Measurements from ENCODE around the gene SLC25A26.

Gene SLC25A26

GRCh38 chr3:66399529-66400232, 178.9 kb downstream of the SLC25A26 start:
- DNase-seq: no peak

- no peak for DNase-seq
These were observed 179.8 kb downstream of the SLC25A26 start for GRCh38 chr3:66400411-66401156.

GRCh38 chr3:66401157-66401550, 180.4 kb downstream of the SLC25A26 start:
- DNase-seq: no peak

- no peak for DNase-seq
These were observed 181.1 kb downstream of the SLC25A26 start for GRCh38 chr3:66401675-66402491.

- DNase-seq: no peak
These were observed 181.9 kb downstream of the SLC25A26 start for GRCh38 chr3:66402596-66403290.

GRCh38 chr3:66403323-66403990, 182.7 kb downstream of the SLC25A26 start:
- no peak for DNase-seq

- DNase-seq: no peak
These were observed 183.4 kb downstream of the SLC25A26 start for GRCh38 chr3:66404197-66404596.

GRCh38 chr3:66404903-66405700, 184.3 kb downstream of the SLC25A26 start:
- DNase-seq: no peak

- no peak for DNase-seq
These were observed 184.9 kb downstream of the SLC25A26 start for GRCh38 chr3:66405701-66406091.

- DNase-seq: no peak
These were observed 185.4 kb downstream of the SLC25A26 start for GRCh38 chr3:66406163-66406562.

- no peak for DNase-seq
These were observed 186.2 kb downstream of the SLC25A26 start for GRCh38 chr3:66406831-66407610.

GRCh38 chr3:66407611-66408218, 186.9 kb downstream of the SLC25A26 start:
- no peak for DNase-seq

- DNase-seq: no peak
These were observed 189.3 kb downstream of the SLC25A26 start for GRCh38 chr3:66409771-66410754.

- DNase-seq: no peak
These were observed 190.2 kb downstream of the SLC25A26 start for GRCh38 chr3:66410976-66411375.

GRCh38 chr3:66411474-66411873, 190.7 kb downstream of the SLC25A26 start:
- no peak for DNase-seq

- no peak for DNase-seq
These were observed 191.4 kb downstream of the SLC25A26 start for GRCh38 chr3:66411961-66412887.

- no peak for DNase-seq
These were observed 192.4 kb downstream of the SLC25A26 start for GRCh38 chr3:66413151-66413751.

Data from NCI-H2107 (cell line).